ENCODE results near the gene DIP2B. TPM values are rescaled to one million over a fixed set of nuclear protein-coding genes. Genes with fewer than 3 reads are reported as not detected.

The DIP2B gene
- total and polyA plus RNA-seq, 2 of the 13 experiments (the other 11 are each of a cell fraction or from before 2014, with no cell fraction given): 32.1 to 35.8 TPM

- H3K27me3 ChIP-seq (ENCODE audit: control insufficient read depth in 1 of 2, insufficient read depth in 2 of 2, low read length in 2 of 2): no peaks in the 10 kb centered on the region; a peak in 1 of 5 replicates
- intact Hi-C loops (cut with micrococcal nuclease; ENCODE audit: unreplicated experiment) (loop anchor here (2.0 to 10.0 kb wide), 4 partner anchors 41 to 229 kb away; no protein-coding TSS in a partner anchor), in situ Hi-C loops (cut with HindIII; ENCODE audit: extremely low pct_ligation_motif_present, low pct_unique_long_range_greater_than_20kb) (loop anchor here (5.0 kb wide), 1 partner anchor 131 kb away; no protein-coding TSS in a partner anchor)
- peaks cover 59% of the 10 kb centered on the region for H3K79me2 ChIP-seq (ENCODE audit: insufficient read depth, low read length)
- peak overlapping the region; percentile 89 to 98 (median 90) for H3K4me3 ChIP-seq (replicated peaks in 1 of 3; ENCODE audit: insufficient read depth in 1 of 3, low read depth in 2 of 3, low read length in 3 of 3)
- H3K9ac ChIP-seq (ENCODE audit: insufficient read depth, low read depth, low read length): peak overlapping the region; percentile 97
- no peak for DNase-seq (ENCODE audit: low spot score)
- peak overlapping the region; percentile 93 for H3K27ac ChIP-seq (ENCODE audit: extremely low read length, insufficient read depth, low read length)
- no peak for FAIRE-seq
- no peaks in the 10 kb centered on the region for H3K9me3 ChIP-seq (ENCODE audit: low read length)
- peak overlapping the region; percentile 88 for H3K4me2 ChIP-seq (ENCODE audit: low read depth, low read length)
- no peaks in the 10 kb centered on the region for H3K36me3 ChIP-seq (replicated peaks in 1 of 2; ENCODE audit: control insufficient read depth in 1 of 2, insufficient read depth in 2 of 2, low read length in 2 of 2)
- H3K4me1 ChIP-seq (ENCODE audit: insufficient read depth, low read length): peaks cover 51% of the 10 kb centered on the region
- no peak overlapping the region for H2AFZ ChIP-seq (ENCODE audit: low read length)
- 0% methylated on average over 11 of the region's 11 CpGs for WGBS (ENCODE audit: low lambda C conversion rate)
- no peaks in the 10 kb centered on the region; the same call in 1 of the 2 replicates for H4K20me1 ChIP-seq (ENCODE audit: insufficient read depth, low read length)
- ChIA-PET POLR2A (interaction anchor here (0.7 to 3.9 kb wide), 6 partner anchors 19 to 132 kb away, joined by 3 to 27 read pairs (median 3); no protein-coding TSS in a partner anchor), CTCF (ENCODE audit: low intra/inter-chr PET ratio, low total read pairs) (interaction anchor here (2.1 kb wide), 1 partner anchor 132 kb away, joined by 22 read pairs; no protein-coding TSS in a partner anchor)
- BruUV-seq (replicated peaks): TSS peak; percentile 51
- peak; percentile 10; the same call in 1 of the 3 replicates for ATAC-seq
- no peak for TF ChIP-seq MYNN (CRISPR knock-in tag; IDR thresholded peaks at IDR 0.05; ENCODE audit: low read depth)
- 0 out of 2 replicates have a peak, but pooled peaks have one; percentile 28 for TF ChIP-seq ZNF691 (CRISPR knock-in tag; IDR thresholded peaks at IDR 0.05; ENCODE audit: borderline replicate concordance, low read depth)
- no peak for TF ChIP-seq ZNF580 (CRISPR knock-in tag; IDR thresholded peaks at IDR 0.05; ENCODE audit: borderline replicate concordance, low read depth)
- no peak for TF ChIP-seq ZNF232 (CRISPR knock-in tag; IDR thresholded peaks at IDR 0.05; ENCODE audit: borderline replicate concordance)
- no peak for TF ChIP-seq DMTF1 (CRISPR knock-in tag; IDR thresholded peaks at IDR 0.05)
- no peak for TF ChIP-seq GLMP (CRISPR knock-in tag; IDR thresholded peaks at IDR 0.05; ENCODE audit: borderline replicate concordance)
- TF ChIP-seq ZNF768 (CRISPR knock-in tag; IDR thresholded peaks at IDR 0.05): no peak
- no peak for TF ChIP-seq ZNF484 (CRISPR knock-in tag; IDR thresholded peaks at IDR 0.05; ENCODE audit: borderline replicate concordance, low read depth)
- TF ChIP-seq ZSCAN12 (CRISPR knock-in tag; IDR thresholded peaks at IDR 0.05): no peak
- no peak for TF ChIP-seq RAD21 (CRISPR knock-in tag; IDR thresholded peaks at IDR 0.05)
- no peak for TF ChIP-seq GATAD2A (CRISPR knock-in tag; IDR thresholded peaks at IDR 0.05)
- TF ChIP-seq DMAP1 (CRISPR knock-in tag; IDR thresholded peaks at IDR 0.05): 0 out of 2 replicates have a peak, but pooled peaks have one; percentile 14
- TF ChIP-seq NR3C1 (CRISPR knock-in tag; IDR thresholded peaks at IDR 0.05): no peak
- 0 out of 2 replicates have a peak, but pooled peaks have one; percentile 64 for TF ChIP-seq ZNF558 (CRISPR knock-in tag; IDR thresholded peaks at IDR 0.05; ENCODE audit: borderline replicate concordance)
- no peak for TF ChIP-seq BATF2 (CRISPR knock-in tag; IDR thresholded peaks at IDR 0.05)
- no peak for TF ChIP-seq EP300 (IDR thresholded peaks at IDR 0.05; ENCODE audit: low read depth in 2 of 2, low read length in 2 of 2)
- no peak for TF ChIP-seq EP300 (CRISPR knock-in tag; IDR thresholded peaks at IDR 0.05; ENCODE audit: borderline replicate concordance)
- peak; percentile 8; the same call in 1 of the 2 replicates for TF ChIP-seq KMT2A (CRISPR knock-in tag; IDR thresholded peaks at IDR 0.05)
Observed at GRCh38 chr12:50505675-50506530, 1.1 kb downstream of the DIP2B start.
